K562 (cell line): ENCODE measurements around the gene PXK. TPM values are rescaled to one million over a fixed set of nuclear protein-coding genes. Genes with fewer than 3 reads are reported as not detected.

ENCODE experiments used
- CCAR2 ChIP-seq: fragments of 200-400 bp; formaldehyde crosslinking; IDR thresholded peaks from 2 replicates; pipeline ENCODE4 v1.6.1; 2017; ENCODE audit warnings: mild to moderate bottlenecking, low read depth, low read length
- CTBP1 ChIP-seq: fragments of 450-650 bp; IDR thresholded peaks from 2 replicates; pipeline ENCODE4 v1.6.1; 2016; ENCODE audit warnings: borderline replicate concordance
- ETV5 ChIP-seq: sonication (generic); formaldehyde crosslinking; IDR thresholded peaks from 2 replicates; pipeline ENCODE4 v1.4.0; 2020; ENCODE audit warnings: low read depth, mild to moderate bottlenecking, missing genetic modification reagents
- KAT2B ChIP-seq: IDR thresholded peaks from one replicate; pipeline ENCODE4 v1.6.1; 2012; ENCODE audit warnings: low read depth, mild to moderate bottlenecking, control low read depth, inconsistent platforms, low read length, moderate library complexity
- MGA ChIP-seq: fragments of 450-650 bp; IDR thresholded peaks from 2 replicates; pipeline ENCODE4 v1.6.1; 2016; ENCODE audit warnings: mild to moderate bottlenecking, moderate library complexity
- MTA3 ChIP-seq: fragments of 450-650 bp; formaldehyde crosslinking; IDR thresholded peaks from 2 replicates; pipeline ENCODE4 v1.6.1; 2017; ENCODE audit warnings: mild to moderate bottlenecking, borderline replicate concordance
- MYC ChIP-seq, 2 experiments: fragments of 250-450 bp in 1 of 2; sonication (Bioruptor Pico) in 1 of 2; IDR thresholded peaks; 2 replicates each; pipeline versions ENCODE4 v1.5.1 to v1.6.1; 2012 to 2021; ENCODE audit warnings: low read depth in 2 of 2, borderline replicate concordance in 1 of 2, improper control_type of control experiment in 1 of 2, low read length in 1 of 2, mild to moderate bottlenecking in 1 of 2, moderate library complexity in 1 of 2
- NFXL1 ChIP-seq: fragments of 450-650 bp; formaldehyde crosslinking; IDR thresholded peaks from 2 replicates; pipeline ENCODE4 v1.4.0; 2021; ENCODE audit warnings: mild to moderate bottlenecking
- SP1 ChIP-seq: sonication (generic); formaldehyde crosslinking; IDR thresholded peaks from 2 replicates; pipeline ENCODE4 v1.8.1; 2022; ENCODE audit warnings: mild to moderate bottlenecking, missing genetic modification reagents
- TOE1 ChIP-seq, 2 experiments: fragments of 450-650 bp in 1 of 2; sonication (generic) in 1 of 2; formaldehyde crosslinking in 1 of 2; IDR thresholded peaks; 2 replicates each; pipeline versions ENCODE4 v1.7.1 to v1.8.0; 2016 to 2022; ENCODE audit warnings: borderline replicate concordance in 2 of 2, mild to moderate bottlenecking in 2 of 2, antibody characterized with exemption in 1 of 2, inconsistent platforms in 1 of 2, low read depth in 1 of 2, missing genetic modification reagents in 1 of 2, moderate library complexity in 1 of 2
- ZC3H8 ChIP-seq: fragments of 450-650 bp; IDR thresholded peaks from 2 replicates; pipeline ENCODE4 v1.6.1; 2017
- polyA plus RNA-seq, 8 experiments: library from polyadenylated mRNA; depleted of rRNA in 4 of 8; stranded (reverse) in 5 of 8; unstranded in 3 of 8; fragments of >200 nt; fragmentation: Nextera tagmentation in 2 of 8; fragmentation: Illumina TruSeq in 1 of 8; extraction: Ambion mirVana in 2 of 8; extraction: Trizol in 1 of 8; gene quantifications; 2 replicates each; pipeline versions ENCODE4 v1.2.1 to v1.2.3, GENCODE V29; 2011 to 2014; ENCODE audit warnings: inconsistent platforms in 1 of 8, missing spikeins in 1 of 8
- total RNA-seq, 7 experiments: library from RNA; depleted of rRNA in 6 of 7; stranded (reverse); fragments of >200 nt in 6 of 7; fragmentation: Illumina TruSeq in 2 of 7; extraction: Trizol in 2 of 7; gene quantifications; 2 replicates each; pipeline versions ENCODE4 v1.2.1 to v1.2.3, GENCODE V29; 2011 to 2021; ENCODE audit warnings: low replicate concordance in 1 of 7
- TF ChIP-seq, protein P1 (sequence below), 2 experiments: IDR thresholded peaks; 2 replicates each; pipeline ENCODE4 v1.6.1; 2011; ENCODE audit warnings: borderline replicate concordance in 1 of 2, control low read depth in 1 of 2, low read depth in 1 of 2, low read length in 1 of 2, mild to moderate bottlenecking in 1 of 2, mixed read lengths in 1 of 2, moderate library complexity in 1 of 2; ENCODE audit not compliant: insufficient read depth in 1 of 2, insufficient read length in 1 of 2, poor library complexity in 1 of 2, severe bottlenecking in 1 of 2; ENCODE audit errors: extremely low read depth in 1 of 2

The PXK gene
- total and polyA plus RNA-seq, 9 of the 15 experiments (the other 6 are each of a cell fraction or from before 2014, with no cell fraction given): 3.3 to 19.9 (median 11.3) TPM

- TF ChIP-seq MGA (peak; percentile 87), CTBP1 (peak; percentile 67; the same call in 1 of the 2 replicates), MYC (IDR thresholded peaks at IDR 0.05; ENCODE audit: low read depth, low read length) (peak; percentile 49), MYC (CRISPR knock-in tag; IDR thresholded peaks at IDR 0.05; ENCODE audit: borderline replicate concordance, low read depth) (no peak), SP1 (CRISPR knock-in tag) (peak; percentile 64), MTA3 (peak; percentile 75; the same call in 1 of the 2 replicates), ZC3H8 (no peak), TOE1 (IDR thresholded peaks at IDR 0.05; ENCODE audit: borderline replicate concordance) (no peak), TOE1 (CRISPR knock-in tag; IDR thresholded peaks at IDR 0.05; ENCODE audit: borderline replicate concordance, low read depth) (no peak), CCAR2 (no peak), KAT2B (no peak), NFXL1 (CRISPR knock-in tag) (no peak), ETV5 (CRISPR knock-in tag) (peak; percentile 34; the same call in 1 of the 2 replicates)
- TF ChIP-seq, protein P1, sequence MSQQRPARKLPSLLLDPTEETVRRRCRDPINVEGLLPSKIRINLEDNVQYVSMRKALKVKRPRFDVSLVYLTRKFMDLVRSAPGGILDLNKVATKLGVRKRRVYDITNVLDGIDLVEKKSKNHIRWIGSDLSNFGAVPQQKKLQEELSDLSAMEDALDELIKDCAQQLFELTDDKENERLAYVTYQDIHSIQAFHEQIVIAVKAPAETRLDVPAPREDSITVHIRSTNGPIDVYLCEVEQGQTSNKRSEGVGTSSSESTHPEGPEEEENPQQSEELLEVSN (IDR thresholded peaks at IDR 0.05; ENCODE audit: borderline replicate concordance in 1 of 2, extremely low read depth in 1 of 2, insufficient read depth in 1 of 2, insufficient read length in 1 of 2, low read depth in 1 of 2, low read length in 1 of 2, poor library complexity in 1 of 2, severe bottlenecking in 1 of 2): peak; percentile 72 to 89
Observed at GRCh38 chr3:58433400-58434167, 100.9 kb downstream of the PXK start, which contains the start of gene PDHB (continued).
